Mesenteric fat pad (tissue), 1 donor: ENCODE measurements around the gene CBFA2T3. TPM values are rescaled to one million over a fixed set of nuclear protein-coding genes. Genes with fewer than 3 reads are reported as not detected.

Experiments
- DNase-seq: peaks from one replicate; pipeline ENCODE4 v3.0.0-alpha.2; 2020; ENCODE audit warnings: low spot score
- total RNA-seq: library from RNA; stranded (reverse); fragmentation: NEBNext Ultra II Directional; extraction: Animal tissue kit (Norgen Biotek cat#: 25700); gene quantifications from one replicate; pipeline ENCODE4 v1.2.1, GENCODE V29; 2021
- donor health status: DM: yes; HTN: yes; CAD: no.

Gene CBFA2T3
- total RNA-seq, 1 donor from 2014 or later: 8.5 TPM

DNA sequence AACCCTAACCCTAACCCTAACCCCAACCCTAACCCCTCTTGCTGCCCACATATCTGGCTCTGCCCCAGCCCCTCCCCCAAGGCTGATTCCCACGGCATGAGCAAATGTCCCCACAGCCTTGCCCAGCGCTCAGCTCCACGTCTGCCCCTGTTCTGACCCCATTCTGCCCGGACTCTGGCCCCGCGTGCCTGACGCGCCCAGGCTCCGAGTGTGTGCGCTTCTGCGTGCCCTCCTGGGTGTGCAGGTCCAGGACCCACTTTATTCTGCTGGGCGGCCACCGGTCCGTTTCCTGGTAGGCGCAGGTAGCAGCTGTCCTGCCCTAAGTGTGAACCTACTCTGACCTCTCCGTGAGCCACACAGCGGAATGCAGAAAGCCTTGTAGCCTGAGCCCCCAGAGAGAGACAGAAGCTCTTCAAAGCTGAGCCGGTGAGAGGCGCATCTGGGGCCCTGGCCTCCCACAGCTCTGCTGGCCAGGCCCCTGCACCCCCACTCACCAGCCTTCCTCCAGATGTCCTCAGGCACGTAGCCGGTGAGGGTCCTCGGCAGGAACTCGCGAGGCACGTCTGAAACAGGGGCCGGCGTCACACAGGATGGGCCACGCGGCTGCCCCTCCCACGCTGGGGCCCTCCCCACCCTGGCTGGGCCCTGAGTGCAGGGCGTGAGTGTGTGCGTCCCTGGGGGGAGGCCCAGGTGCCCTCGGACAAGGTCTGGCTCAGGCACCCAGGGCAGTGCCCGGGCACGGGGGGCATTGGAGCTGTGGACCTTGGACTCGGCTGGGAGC lies 96.6 kb downstream of the CBFA2T3 start:
- no peak for DNase-seq

DNA sequence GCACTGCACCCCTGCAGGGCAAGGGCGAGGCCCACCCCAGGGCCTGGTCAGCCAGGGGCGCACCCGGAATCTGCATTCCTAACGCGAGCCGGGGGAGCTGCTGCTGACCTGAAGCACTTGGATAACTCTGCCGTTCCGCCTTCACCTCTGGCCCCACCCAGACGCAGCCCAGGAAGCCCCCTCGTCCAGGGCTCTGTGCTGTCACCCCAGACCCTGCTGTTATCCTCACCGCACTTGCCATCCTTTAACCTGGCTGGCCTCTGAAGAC lies 97.3 kb downstream of the CBFA2T3 start:
- DNase-seq: no peak

DNA sequence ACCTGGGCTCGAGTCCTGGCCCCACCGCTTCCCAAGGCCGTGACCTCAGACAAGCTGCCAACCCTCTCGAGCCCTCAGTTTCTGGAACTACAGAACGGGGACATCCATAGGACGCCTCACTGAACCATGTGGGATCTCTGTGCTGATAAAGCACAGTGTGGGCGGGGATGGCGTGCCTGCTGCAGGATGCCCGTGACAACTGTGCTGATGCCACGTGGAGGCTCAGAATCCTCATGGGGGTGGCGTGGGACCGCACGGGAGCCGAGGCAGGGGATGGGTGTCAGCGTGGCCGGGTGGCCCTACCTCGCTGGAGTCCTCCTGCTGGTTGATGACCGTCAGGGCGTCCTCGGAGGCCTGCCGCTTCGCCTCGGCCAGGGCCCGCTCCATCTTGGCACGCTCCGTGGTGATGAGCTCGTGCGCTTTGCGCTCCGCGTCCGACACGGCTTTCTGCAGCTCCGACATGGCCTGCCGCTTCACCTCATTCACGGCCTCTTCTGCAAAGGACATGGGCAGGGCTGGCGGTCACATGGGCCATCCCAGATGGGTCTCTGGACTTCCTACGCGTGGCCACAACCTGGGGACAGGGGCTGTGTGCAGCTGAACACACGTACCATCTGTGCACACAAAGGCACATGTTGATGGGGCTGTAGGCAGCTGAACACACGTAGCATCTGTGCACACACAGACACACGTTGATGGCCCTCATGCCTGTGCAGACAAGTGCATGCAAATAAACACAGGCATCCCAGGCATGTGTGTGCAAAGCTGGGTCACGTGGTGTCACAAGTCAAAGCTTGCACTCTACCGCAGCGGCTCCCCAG lies 97.8 kb downstream of the CBFA2T3 start:
- no peak for DNase-seq

DNA sequence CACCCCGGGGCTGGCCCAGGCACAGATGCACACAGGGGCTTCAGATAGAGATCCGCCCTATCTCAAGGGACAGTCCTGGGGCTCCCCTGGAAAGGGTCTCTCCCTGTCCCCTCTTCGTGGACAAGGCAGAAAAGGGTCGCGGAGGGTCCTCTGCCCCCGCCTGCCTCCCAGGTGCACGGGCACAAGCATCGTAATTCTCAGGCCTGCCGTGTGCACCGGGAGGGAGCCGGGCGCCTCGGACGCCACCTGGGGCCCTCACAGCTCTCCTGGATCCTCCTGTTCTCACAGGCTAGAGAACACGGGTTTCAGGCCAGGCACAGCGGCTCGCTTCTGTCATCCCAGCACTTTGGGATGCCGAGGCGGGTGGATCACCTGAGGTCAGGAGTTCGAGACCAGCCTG lies 98.7 kb downstream of the CBFA2T3 start:
- DNase-seq: no peak

DNA sequence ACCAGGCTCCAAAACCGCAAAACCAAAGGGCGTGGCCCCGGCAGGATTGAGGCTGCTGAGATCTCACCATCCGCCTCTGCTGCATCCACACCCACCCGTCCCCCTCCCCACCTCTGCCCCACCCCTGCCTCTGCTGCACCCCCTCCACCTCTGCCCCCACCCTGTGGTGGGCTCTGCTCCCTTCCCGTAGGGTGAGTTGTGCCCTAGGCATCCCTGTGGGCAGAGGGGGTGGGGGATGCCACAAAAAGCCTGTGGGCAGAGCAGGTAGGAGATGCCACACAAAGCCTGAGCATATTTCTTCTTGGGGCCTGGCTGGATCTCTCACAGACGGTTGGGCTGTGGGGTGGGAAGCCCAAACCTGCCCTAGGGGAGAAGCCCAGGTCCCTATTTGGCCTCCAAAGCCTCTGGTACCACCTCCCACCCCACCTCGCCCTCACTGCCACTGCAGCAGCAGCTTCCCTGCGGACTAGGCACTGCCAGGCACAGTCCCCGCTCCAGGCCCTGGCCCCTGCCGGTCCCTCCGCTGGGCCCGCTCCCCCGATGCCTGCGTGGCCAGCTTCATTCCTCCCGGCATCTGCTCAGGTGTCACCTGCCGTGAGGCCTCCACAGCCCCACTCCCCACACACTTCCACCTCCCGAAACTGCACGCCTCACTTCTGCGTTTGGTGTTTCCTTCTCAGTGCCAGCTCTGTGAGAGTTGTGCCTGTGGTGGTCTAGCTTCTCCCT lies 99.3 kb downstream of the CBFA2T3 start:
- no peak for DNase-seq

DNA sequence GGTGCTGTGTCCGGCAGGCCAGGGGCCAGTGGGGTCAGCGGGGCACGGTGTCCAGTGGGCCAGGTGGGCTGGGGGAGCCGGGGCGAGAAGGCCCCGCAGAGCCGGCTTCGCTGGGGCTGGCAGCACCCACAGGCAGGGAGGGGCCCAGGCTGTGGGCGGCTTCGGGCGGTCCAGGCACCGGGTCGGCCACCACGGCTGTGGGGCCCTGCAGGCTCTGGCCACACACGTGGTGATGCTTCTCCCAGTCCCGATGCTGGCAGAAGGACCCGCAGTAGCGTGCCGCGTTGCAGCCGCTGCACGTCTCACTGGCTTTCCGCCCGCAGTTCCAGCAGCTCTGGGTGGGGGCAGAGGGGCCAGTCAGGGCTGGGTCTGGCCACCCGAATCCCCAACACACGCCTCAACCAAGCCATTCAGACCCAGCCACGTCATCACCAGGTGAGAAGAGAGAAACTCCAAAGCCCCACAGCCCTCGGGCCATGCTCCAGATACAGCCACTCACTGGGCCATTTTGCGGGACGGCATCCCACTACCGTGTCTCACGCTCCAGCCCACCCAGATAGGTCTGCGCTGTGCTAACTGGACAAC lies 100.0 kb downstream of the CBFA2T3 start:
- DNase-seq: no peak

DNA sequence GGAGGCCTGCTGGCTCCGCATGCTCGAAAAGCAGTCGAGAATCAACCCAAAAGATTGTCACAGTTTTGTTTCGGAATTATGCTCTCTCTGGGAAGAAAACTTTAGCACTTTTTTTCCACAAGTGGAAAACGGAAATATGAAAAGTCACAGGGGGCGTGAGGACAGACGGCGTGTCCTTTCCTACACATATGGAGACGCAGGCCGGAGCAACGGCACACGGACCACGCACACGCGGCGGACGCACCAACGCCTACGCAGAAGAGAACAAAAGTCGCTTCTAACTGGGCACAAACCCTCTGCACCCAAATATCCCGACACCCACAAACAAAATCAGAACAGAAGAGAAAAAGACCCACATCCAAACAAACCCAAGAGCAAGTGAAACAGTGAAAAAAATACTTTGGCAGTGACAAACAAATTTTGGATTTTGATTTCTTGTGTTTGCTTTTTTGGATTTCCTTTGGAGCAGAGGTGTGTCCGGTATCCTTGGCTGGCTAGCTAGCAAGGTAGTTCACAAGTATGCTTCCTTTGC lies 101.2 kb downstream of the CBFA2T3 start:
- no peak for DNase-seq

DNA sequence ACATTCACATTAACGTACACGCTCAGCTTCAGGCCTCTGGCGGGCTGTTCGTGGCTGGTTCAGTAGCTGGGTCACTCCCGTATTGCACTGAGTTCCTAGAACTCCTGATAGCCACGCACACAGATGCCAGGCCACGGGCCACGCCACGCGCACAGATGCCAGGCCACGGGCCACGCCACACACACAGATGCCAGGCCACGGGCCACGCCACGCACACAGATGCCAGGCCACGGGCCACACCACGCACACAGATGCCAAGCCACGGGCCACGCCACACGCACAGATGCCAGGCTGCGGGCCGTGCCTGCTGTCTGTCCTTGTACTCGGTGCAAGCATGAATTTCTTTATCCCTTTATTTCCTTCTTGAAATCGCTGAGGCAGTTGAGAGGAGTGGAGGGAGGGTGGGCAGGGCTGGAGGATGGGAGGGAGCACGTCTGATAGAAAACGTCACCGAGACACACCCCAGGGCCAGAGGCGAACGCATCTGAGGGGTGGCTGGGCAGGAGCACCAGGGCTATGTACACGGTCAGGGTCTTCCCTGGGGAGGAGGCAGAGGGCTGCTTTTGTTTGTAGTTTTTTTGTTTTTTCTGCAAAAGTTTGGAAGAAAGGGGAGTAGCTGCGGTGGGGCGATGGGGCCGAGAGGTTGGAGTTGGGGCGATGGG lies 101.9 kb downstream of the CBFA2T3 start:
- no peak for DNase-seq

DNA sequence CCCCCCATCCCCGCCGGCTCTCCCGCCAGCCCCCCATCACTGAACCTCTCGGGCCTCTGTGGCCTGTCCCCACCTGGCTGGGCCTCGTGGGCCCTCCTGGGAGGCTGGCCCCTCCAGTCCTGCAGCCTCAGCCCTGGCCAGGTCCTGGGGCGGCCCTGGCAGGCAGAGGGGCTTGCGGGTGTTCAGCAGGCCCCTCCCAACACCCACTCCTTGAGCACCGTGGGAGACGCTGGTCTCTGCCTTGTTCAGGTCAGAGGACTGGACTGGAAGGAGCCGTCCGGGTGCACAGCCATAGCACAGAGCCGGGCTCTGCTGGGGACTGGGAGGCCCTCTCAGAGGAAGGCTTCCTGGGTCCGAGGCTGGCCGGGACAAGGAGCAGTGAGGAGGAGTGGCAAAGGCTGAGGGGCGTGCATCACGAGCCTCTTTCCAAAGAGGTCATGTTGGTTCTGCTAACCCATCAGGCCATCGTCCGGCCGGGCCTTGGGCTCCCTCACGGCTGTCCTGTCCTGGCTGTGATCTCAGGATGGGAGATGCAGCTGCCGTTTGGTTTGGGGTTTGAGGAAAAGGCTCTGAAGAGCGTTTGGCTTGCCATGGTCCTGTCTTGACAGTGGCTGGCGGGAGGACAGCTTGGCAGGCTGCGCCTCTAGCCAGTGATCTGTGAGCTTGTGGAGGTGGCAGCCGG lies 104.2 kb downstream of the CBFA2T3 start:
- no peak for DNase-seq

DNA sequence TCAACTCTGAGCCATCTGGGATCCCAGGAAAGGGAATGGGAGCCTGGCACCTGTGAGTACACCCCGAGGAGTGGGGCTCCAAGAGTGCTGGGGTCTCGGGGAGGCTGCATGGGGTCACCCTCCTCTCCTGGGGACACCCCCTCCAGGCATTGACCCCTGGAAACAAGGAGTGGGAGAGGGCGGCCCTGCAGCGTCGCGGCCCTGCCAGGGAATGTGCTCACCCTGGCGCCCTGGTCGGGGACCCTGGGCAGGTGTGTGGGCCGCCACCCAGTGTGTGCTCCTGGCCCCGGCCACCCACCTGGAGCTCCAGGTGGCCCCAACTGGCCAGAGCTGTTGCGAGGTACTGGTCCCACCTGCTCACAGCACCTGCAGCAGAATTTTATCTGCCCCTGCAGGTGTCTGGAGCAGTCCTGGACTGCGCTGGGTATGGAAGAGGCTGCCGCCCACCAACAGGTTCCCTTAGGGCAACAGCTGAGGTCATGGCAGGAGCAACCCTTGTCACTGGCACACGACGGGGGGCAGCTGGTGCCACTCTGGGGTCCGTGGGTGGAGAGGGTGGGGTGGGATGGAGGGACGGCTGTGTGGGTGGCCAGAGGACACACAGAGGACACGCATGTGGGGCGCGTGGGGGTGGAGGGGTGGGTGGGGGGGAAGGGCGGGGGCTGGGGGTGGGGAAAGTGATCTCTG lies 105.1 kb downstream of the CBFA2T3 start:
- no peak for DNase-seq

DNA sequence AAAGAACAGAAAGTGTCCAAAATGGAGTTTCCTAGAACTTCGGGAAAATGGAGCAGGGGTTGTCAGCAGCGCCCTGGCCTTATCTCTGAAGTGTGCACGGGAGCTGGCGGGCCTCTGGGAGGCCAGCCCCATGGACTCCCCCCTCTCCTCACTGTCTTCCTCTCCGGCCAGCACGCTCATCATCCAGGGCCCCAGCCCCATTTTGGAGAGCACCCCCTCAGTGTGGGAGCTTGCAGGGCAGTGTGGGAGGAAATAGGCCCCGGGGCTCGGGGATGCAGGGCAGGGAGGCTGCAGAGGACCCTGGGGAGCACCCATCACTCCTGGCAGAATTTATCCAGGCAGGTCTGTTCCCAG lies 105.7 kb downstream of the CBFA2T3 start:
- DNase-seq: no peak

DNA sequence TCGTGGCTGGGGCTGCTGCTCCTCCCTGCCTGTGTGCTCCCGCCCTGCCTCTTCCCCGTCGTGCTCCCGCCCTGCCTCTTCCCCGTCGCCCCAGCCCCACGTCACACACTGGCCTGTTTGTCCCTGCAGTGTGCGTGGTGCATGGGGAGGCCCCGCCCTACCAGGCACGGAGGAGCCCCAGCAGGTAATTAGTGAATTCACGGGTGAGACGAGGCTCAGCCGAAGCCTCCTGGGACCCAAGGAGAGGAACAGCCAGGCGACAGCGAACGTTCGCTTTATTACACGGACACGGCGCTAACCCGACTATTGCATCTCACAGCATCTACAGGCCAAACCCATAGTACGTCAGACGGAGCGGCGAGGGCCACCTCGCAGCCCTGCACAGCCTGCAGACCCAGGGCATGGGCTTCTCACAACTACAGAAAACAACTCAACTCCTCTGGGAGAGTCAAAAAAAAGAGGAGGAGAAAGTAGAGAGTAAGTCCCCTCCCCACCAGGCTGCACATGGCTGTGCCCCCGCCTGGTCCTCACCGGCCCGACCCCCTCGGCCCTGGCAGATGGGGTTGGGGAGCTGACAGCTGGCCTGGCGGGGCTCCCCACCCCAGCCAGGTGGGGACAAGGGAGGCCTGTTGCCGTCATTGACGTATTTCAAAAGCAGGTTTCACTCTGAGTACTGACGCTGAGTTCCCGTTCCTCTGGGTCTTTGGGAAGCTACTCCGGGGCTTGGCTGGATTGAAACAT lies 106.2 kb downstream of the CBFA2T3 start:
- DNase-seq: no peak

DNA sequence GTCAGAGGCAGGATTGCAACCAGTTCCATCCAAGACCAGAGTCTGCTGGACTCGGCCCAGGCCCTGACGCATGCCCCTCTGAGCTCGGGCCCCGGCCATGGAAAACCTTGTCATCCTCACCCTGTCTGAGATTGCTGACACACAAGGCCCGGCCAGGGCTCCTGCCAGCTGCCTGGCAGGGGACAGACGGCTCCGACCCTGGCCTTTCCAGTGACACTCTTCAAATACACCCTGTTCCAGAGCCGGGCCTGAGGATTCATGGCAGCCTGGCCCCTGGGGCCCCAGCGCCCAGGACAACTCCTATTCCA lies 107.4 kb downstream of the CBFA2T3 start:
- no peak for DNase-seq

DNA sequence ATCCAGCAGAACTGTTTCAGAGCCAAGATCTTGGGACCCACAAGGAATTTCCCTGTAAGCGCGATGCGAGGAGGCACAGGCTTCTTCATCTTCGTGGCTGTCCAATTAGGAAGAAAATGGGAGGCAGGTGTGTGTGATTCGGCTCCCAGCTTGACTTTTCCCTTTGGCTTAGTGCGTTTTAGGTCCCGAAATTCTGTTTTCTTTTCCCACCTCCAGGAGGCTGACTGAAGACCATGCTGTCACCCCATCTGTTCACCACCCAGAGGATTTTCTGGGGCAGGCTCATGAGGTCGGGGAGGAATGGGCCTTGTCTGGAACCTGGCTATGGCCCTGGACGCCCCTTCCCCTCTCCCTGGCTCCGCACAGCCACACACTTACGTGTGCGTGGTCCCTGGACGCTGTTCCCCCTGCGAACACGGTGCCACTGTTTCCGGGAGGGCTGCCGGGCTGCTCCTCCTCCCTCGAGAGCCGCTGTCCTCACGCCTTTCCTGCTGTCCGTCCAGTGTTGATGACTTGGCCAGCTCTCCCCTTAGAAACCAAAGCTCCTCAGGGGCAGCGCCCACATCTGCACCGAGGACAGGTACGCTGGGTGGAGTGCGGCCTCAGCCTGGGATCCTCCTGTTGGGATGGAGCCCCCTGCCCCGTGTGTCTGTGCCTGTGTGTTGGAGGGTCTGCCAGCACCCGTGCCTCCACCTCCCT lies 107.9 kb downstream of the CBFA2T3 start:
- no peak for DNase-seq

DNA sequence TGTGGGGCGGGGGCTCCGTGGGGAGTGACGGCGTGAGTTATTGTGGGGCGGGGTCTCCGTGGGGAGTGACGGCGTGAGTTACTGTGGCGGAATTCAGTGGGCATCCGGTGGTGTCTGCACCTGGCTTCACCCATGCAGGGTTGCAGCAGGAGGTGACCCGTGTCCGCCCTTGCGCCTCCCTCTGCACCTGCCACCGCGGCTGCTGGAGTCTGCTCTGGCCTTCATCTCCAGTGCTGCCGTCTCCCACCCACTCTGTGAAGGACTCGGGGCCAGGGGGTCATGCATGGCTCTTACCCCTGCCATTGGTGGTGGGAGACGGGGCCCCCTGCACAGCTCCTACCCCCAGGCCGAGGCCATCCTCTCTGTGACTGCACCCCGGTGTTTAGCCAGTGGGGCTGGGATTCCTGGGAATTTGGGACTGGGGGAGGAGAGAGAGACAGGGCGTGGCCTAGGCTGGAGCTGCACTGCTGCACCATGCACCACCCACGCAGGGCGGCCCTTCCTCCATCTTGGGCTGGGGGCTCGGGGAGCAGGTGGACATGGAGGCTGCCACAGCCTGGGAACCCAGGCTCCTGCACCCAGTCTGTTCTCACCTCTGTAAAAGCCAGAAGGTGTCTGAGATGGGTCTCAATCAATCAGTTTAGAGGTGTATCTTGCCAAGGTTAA lies 109.3 kb downstream of the CBFA2T3 start:
- no peak for DNase-seq

DNA sequence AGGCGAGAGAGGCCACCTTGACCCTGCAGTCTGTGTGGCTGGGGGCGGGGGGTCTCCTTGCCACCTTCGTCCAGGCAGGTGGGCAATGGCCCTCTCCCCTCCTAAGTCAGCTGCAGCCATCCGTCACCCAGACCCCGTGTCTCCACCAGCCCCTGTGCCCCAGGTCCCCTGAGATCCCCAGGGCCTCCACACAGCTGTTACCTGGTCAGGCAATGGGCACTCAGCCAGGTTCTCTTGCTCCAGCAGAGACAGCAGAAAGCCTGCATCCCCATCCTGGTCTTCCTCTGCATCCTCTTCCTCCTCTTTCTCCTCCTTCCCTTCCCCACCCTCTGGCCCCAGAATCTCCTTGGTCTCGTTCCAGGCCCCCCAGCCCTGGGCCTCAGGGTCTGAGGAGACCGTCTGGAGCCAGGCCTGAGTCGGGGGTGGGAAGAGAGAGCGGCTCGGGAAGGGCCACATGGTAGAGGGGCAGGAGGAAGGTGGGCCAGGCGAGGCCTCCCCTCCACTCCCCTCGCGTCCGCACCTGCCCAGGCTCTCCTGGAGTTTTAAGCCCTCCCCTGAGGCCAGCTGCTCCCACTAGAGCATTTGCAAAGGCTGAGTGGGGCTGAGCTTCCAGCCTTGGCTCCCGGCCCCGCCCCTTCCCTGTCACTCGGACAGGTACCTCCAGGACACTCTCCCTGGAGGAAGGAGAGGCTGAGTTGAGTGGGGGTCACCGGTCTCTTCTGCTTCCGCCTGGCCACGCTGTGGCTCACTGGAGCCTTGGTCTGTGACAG lies 110.7 kb downstream of the CBFA2T3 start, which contains the start of gene PABPN1L:
Gene PABPN1L (minus strand): TSS at position 510 of the 770 bp plus-strand sequence. CDS start 54 bp downstream, at position 456.
- DNase-seq: no peak

DNA sequence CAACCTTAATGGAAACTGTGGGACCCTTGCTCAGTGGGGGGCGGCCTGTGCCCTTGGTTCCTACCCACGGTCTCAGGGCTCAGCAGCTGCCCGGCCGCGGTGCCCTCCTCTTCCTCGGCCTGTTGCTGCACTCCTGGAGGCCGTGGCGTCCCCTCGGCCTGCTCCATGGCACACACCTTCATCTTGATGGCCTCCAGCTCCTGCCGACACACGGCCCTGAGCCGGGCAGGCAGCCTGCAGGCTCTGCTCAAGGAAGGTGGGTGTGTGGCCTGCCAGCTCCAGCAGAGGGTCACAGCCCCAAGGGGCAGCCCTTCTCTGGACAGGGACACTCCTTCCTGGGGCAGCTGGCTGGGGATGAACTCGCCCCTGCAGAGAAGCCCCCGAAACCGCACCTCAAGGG lies 111.3 kb downstream of the CBFA2T3 start:
- DNase-seq: no peak
